Natural killer cell (primary cell): Measurements from ENCODE around the gene PLEKHG4. TPM values are rescaled to one million over a fixed set of nuclear protein-coding genes. Genes with fewer than 3 reads are reported as not detected.

Source experiments
- ATAC-seq, 3 donors: fragments of 150-1000 bp in 2 of 3; fragments of 200-7000 bp in 1 of 3; cut with Tn5 transposase; 1 replicate in 1 of 3; 2 replicates in 2 of 3; pipeline ENCODE4 v1.10.0; 2021; ENCODE audit warnings: mild to moderate bottlenecking in 2 of 3, moderate library complexity in 2 of 3
- DNase-seq, 2 donors: peaks; one replicate each; pipeline versions ENCODE4 v3.0.0 to v3.0.0-alpha.2; 2013 to 2021; ENCODE audit warnings: mixed read lengths in 1 of 2
- H3K27ac ChIP-seq: one replicate; pipeline ENCODE4 v1.5.1; 2013; ENCODE audit warnings: mild to moderate bottlenecking, low read length
- H3K27me3 ChIP-seq: one replicate; pipeline ENCODE4 v1.6.1; 2013; ENCODE audit warnings: low read length; ENCODE audit not compliant: control insufficient read depth, insufficient read depth
- H3K36me3 ChIP-seq: one replicate; pipeline ENCODE4 v1.6.1; 2013; ENCODE audit warnings: low read length; ENCODE audit not compliant: control insufficient read depth, insufficient read depth
- H3K4me1 ChIP-seq: one replicate; pipeline ENCODE4 v1.6.1; 2013; ENCODE audit warnings: low read length; ENCODE audit not compliant: control insufficient read depth, insufficient read depth
- H3K4me3 ChIP-seq: one replicate; pipeline ENCODE4 v1.5.1; 2013; ENCODE audit warnings: low read length
- H3K9me3 ChIP-seq: one replicate; pipeline ENCODE4 v1.6.1; 2013; ENCODE audit warnings: low read length; ENCODE audit not compliant: control insufficient read depth, insufficient read depth
- H3K27ac Mint-ChIP-seq, 2 donors: one replicate each; pipeline ENCODE4 v1.8.0; 2022; ENCODE audit warnings: mild to moderate bottlenecking in 2 of 2, mixed read lengths in 2 of 2, moderate library complexity in 1 of 2
- H3K27me3 Mint-ChIP-seq, 2 donors: one replicate each; pipeline ENCODE4 v1.8.0; 2022; ENCODE audit warnings: low read depth in 2 of 2, mixed read lengths in 2 of 2
- H3K36me3 Mint-ChIP-seq: one replicate; pipeline ENCODE4 v1.8.0; 2022; ENCODE audit warnings: mixed read lengths
- H3K4me1 Mint-ChIP-seq, 2 donors: one replicate each; pipeline ENCODE4 v1.8.0; 2022; ENCODE audit warnings: mixed read lengths in 2 of 2
- H3K4me3 Mint-ChIP-seq: one replicate; pipeline ENCODE4 v1.8.0; 2022; ENCODE audit warnings: mild to moderate bottlenecking, moderate library complexity, mixed read lengths
- H3K9me3 Mint-ChIP-seq, 2 donors: one replicate each; pipeline ENCODE4 v1.8.0; 2022; ENCODE audit warnings: mixed read lengths in 2 of 2
- CTCF ChIP-seq: fragments of 200-600 bp; IDR thresholded peaks from one replicate; pipeline ENCODE4 v1.8.0; 2022; ENCODE audit warnings: antibody characterized with exemption
- WGBS: methylation state at CpG from one replicate; pipeline ENCODE4 v1.1.7; 2013; ENCODE audit warnings: missing lambda C conversion rate; ENCODE audit not compliant: insufficient coverage; 5-methylcytosine and 5-hydroxymethylcytosine counted together
- intact Hi-C: fragments of 100-400 bp; cut with micrococcal nuclease; formaldehyde crosslinking; loops from one replicate; pipeline ENCODE4 v1.14.2; 2022
- total RNA-seq, 4 donors: library from RNA; stranded (reverse); fragments of 120-200 nt in 1 of 4; gene quantifications; one replicate each; pipeline versions ENCODE4 v1.2.3 to v1.2.4, GENCODE V29; 2013 to 2022

Gene PLEKHG4
- total RNA-seq, 3 donors from 2014 or later (not counting 1 experiment from before 2014, with no cell fraction given), result 6.8 to 14.7 (median 8.5) TPM

DNA sequence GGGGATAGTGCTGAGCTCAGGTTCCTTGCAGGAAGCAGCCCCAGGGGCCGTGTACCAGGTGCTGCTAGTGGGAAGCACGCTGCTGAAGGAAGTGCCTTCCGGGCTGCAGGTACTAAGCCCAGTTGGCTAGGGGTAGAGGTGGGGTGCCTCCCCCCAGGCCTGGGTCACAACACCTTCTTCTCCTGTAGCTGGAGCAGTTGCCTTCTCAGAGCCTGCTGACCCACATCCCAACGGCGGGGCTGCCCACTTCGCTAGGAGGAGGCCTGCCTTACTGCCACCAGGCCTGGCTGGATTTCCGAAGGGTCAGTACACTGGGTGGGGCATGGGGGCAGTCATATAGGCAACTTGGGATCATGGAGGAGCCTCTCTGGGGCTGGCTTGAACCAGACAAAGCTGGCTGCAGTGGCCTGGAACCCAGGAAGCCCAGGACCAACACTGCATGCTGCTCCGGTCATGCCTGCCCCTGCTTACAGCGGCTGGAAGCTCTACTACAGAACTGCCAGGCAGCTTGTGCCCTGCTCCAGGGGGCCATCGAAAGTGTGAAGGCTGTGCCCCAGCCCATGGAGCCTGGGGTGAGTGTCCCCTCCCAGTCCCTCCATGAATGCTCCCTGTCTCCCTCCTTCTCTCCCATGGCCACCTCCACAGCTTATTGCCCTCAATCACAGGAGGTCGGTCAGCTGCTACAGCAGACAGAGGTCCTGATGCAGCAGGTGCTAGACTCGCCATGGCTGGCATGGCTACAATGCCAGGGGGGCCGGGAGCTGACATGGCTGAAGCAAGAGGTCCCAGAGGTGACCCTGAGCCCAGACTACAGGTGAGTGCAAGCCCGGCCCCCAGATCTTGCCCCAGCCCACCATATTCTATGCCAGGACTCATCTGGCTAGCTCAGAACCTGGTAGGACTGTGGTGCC, 2.5 kb downstream of the PLEKHG4 start:
- no peaks in the 10 kb centered on the region for H3K9me3 ChIP-seq
- H3K4me1 Mint-ChIP-seq, result peaks cover 0 to 8% of the 10 kb centered on the region in 2 donors
- no peak for DNase-seq
- H3K4me3 Mint-ChIP-seq, result no peak overlapping the region
- H3K27ac ChIP-seq, result no peak overlapping the region
- no peak for TF ChIP-seq CTCF
- ATAC-seq, result no peak
- peaks cover under 1% of the 10 kb centered on the region for H3K36me3 Mint-ChIP-seq
- H3K4me1 ChIP-seq, result peaks cover 20% of the 10 kb centered on the region
- no peaks in the 10 kb centered on the region for H3K9me3 Mint-ChIP-seq
- H3K4me3 ChIP-seq, result no peak overlapping the region
- H3K36me3 ChIP-seq, result peaks cover 2% of the 10 kb centered on the region
- H3K27me3 ChIP-seq, result no peaks in the 10 kb centered on the region
- H3K27ac Mint-ChIP-seq, result no peak overlapping the region
- intact Hi-C loops, result no loop called here
- no peaks in the 10 kb centered on the region for H3K27me3 Mint-ChIP-seq
- 90% methylated on average over 14 of the region's 14 CpGs for WGBS

- H3K4me1 Mint-ChIP-seq, result peaks cover 0 to 6% of the 10 kb centered on the region in 2 donors
- WGBS, result 97% methylated on average over 10 of the region's 10 CpGs
- H3K4me3 Mint-ChIP-seq, result no peak overlapping the region
- intact Hi-C loops, result no loop called here
- no peaks in the 10 kb centered on the region for H3K27me3 Mint-ChIP-seq
- Histone ChIP-seq H3K36me3 (peaks cover 1% of the 10 kb centered on the region), H3K27me3 (no peaks in the 10 kb centered on the region), H3K27ac (no peak overlapping the region), H3K9me3 (no peaks in the 10 kb centered on the region), H3K4me1 (peaks cover 20% of the 10 kb centered on the region), H3K4me3 (no peak overlapping the region)
- H3K36me3 Mint-ChIP-seq, result no peaks in the 10 kb centered on the region
- ATAC-seq, result no peak
- TF ChIP-seq CTCF, result no peak
- no peaks in the 10 kb centered on the region for H3K9me3 Mint-ChIP-seq
- DNase-seq, result no peak
- H3K27ac Mint-ChIP-seq, result no peak overlapping the region
Measured at GRCh38 chr16:67282447-67282805, 3.1 kb downstream of the PLEKHG4 start.

GRCh38 chr16:67283039-67283825, 3.9 kb downstream of the PLEKHG4 start:
- no peaks in the 10 kb centered on the region for H3K4me1 Mint-ChIP-seq
- no peaks in the 10 kb centered on the region for H3K9me3 Mint-ChIP-seq
- ATAC-seq (no peak), DNase-seq (no peak)
- no peaks in the 10 kb centered on the region for H3K27me3 Mint-ChIP-seq
- intact Hi-C loops, result no loop called here
- Histone ChIP-seq H3K36me3 (no peaks in the 10 kb centered on the region), H3K27me3 (no peaks in the 10 kb centered on the region), H3K4me3 (no peak overlapping the region), H3K4me1 (peaks cover 16% of the 10 kb centered on the region), H3K27ac (no peak overlapping the region), H3K9me3 (no peaks in the 10 kb centered on the region)
- TF ChIP-seq CTCF, result no peak
- no peak overlapping the region for H3K4me3 Mint-ChIP-seq
- no peak overlapping the region for H3K27ac Mint-ChIP-seq
- 97% methylated on average over 7 of the region's 7 CpGs for WGBS
- no peaks in the 10 kb centered on the region for H3K36me3 Mint-ChIP-seq
